OCI-LY1 (cell line): Measurements from ENCODE around the gene SVOPL.

Source experiments
- CTCF ChIP-seq: fragments of 200-600 bp; sonication (generic), shearing (Covaris generic); IDR thresholded peaks from 2 replicates; pipeline ENCODE4 v1.5.1; 2017; ENCODE audit warnings: mild to moderate bottlenecking, antibody characterized with exemption, low read length, moderate library complexity, mixed read lengths
- EZH2 ChIP-seq: fragments of 200-600 bp; sonication (generic), shearing (Covaris generic); IDR thresholded peaks from 2 replicates; pipeline ENCODE4 v1.8.0; 2017; ENCODE audit warnings: borderline replicate concordance, mixed run types, mild to moderate bottlenecking, antibody characterized with exemption, low read length, moderate library complexity, mixed read lengths

- TF ChIP-seq CTCF (no peak), EZH2 (no peak)
These were observed 122.0 kb downstream of the SVOPL start for GRCh38 chr7:138579136-138579535.
